Left hindlimb (tissue), 1 donor: ENCODE data around the gene RPL35.

Source experiments
- DNase-seq: peaks from one replicate; pipeline ENCODE4 v3.0.0-alpha.2; 2018

RPL35 gene

DNA sequence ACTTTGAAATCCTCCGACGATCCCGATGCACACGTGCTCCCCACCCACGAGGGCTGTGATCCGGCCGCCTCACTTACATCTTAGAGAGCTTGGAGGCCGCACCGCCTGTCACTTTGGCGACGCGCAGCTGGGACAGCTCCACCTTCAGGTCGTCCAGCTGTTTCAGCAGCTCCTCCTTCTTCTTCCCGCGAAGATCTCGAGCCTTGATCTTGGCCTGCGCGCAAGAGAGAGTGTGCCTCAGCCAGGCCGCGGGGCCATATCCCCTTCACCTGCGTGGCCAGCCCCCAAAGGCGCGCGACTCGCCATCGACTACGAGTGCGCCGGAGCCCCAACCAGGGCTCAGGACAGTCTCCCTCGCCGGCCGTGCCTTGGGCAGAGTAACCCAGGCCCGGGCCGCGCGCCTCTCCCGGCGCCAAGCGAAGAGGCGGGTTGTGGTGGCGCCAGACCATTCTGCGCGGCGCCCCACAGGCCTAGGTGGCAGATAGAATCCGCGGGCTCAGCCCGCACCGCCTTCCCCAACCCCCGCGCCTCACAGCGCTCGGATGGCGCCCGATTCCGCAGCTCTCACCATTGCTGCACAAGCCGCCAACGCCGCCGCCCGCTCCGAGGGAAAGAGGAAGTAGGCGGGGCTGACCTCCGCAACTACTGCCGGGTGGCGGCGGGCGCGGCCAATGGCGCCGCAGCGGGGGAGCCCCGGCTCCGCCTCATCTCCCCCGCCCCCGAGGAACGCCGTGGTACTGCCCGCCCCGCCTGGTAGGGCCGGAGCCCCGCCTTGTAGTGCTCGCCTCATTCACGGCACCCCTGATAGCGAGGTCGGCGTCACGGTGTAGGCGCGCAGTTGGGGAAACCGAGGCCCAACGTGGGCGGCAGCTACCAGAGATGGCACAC lies at the start of gene RPL35, which contains the start of gene ARPC5L:
TSS of gene RPL35 (minus strand) at position 616 of the 888 bp plus-strand sequence. CDS start at position 571, 45 bp downstream.
TSS of gene ARPC5L (plus strand) at position 789 of the 888 bp plus-strand sequence. CDS start 7,161 bp downstream, outside the sequence.
- DNase-seq: peak; percentile 95

GRCh38 chr9:124908098-124908497 lies 46.3 kb upstream of the RPL35 start:
- DNase-seq: no peak

- no peak for DNase-seq
These were observed 45.2 kb upstream of the RPL35 start for GRCh38 chr9:124906966-124907365.

DNA sequence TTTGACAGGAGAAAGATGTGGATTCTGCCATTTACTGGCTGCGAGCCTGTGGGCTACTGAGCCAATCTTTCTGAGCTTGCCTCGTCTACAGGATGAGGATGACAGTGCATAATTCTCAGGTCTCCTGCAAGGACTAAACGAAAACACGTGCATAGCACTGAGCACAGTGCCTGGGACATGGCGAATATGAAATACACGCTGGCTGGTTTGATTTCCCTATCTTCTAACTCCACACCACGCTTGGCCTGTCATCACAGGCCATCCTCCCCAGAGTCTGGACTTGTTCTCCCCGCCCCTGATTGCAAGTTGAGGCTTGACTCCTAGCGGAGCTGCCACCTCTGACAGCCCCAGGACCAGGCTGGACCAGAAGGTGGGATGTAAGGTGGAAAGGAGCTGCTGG lies 38.1 kb upstream of the RPL35 start:
- DNase-seq: no peak

DNA sequence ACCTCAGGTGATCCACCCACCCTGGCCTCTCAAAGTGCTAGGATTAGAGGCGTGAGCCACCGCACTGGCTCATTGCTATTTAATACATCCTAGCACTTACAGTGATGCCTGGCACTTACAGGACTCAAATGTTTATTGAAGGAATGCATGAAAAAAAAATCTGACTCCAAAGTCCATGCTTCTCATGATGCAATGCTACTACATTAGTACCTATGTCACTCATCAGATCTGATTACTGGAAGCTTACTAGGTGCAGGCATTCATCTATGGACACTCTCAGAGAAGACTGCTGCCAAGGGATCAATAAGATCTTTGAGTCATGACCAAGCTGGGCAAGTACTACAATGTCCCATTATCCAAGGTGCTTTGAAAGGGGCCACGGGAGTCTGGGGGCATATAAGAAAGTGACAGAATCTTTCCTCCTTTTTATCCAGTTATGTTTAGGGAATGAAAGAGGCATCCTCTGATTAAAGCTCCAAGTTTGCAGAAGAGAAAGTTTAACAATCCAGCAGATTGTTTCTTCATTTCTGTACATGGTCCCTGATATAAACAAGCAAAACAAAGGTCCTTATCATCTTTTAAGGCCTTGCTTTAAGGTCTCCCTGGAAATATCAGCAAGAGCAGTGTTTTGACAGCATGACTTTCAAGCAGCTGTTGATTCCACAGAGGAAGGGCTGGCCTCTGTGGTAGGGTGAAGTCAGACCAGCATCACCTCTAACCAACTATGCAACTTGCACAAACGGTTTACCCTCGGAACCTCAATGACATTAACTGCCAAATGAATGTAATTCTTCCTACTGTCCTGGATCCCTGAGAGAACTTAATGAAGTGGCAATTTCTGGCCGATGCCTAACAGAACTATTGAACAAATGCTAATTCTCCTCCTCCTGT lies 36.1 kb upstream of the RPL35 start:
- DNase-seq: no peak

DNA sequence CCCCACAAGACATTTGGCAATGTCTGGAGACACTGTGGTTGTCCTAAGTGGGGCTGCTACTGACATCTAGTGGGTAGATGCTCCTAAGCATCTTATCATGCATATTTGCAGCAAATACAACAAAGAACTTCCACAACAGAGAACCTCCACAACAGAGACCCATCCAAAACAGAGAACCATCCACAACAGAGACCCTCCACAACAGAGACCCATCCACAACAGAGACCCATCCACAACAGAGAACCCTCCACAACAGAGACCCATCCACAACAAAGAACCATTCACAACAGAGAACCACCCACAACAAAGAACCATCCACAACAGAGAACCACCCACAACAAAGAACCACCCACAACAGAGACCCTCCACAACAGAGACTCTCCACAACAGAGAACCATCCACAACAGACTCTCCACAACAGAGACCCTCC lies 33.0 kb upstream of the RPL35 start:
- no peak for DNase-seq

DNA sequence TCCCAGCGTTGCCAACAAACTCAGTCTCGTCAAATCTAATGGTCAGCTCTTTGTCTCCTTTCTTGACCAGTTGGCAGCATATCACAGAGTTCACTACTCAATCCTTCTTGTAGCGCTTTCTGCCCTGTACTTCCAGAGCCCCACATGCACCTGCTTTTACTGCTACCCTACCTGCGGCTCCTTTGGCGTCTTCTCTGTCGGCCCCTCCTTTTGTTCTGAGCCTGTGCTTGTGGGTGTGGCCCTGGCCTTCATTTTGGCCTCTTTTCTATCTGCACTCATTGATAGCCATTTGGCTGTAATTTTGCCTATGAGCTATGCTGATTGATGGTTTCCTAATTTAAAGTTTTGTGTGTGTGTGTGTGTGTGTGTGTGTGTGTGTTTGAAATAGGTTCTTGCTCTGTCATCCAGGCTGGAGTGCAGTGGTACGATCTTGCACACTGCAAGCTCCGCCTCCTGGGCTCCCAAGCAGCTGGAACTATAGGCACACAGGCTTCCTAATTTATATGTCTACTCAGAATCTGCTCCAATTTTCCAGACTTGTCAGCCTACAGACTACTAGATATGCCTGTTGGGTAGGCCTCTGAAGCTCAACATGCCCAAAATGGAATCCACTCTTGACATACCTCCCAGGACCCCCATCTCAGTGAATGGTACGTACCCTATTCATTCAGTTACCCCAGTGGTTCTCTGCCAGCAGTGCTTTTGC lies 32.4 kb upstream of the RPL35 start:
- DNase-seq: no peak

GRCh38 chr9:124890179-124890578 lies 28.4 kb upstream of the RPL35 start:
- no peak for DNase-seq

- no peak for DNase-seq
These were observed 27.2 kb upstream of the RPL35 start for GRCh38 chr9:124889006-124889405.

- DNase-seq: no peak
These were observed 26.1 kb upstream of the RPL35 start for GRCh38 chr9:124887832-124888231.

GRCh38 chr9:124886866-124887492 lies 25.2 kb upstream of the RPL35 start:
- DNase-seq: no peak

- DNase-seq: no peak
These were observed 24.7 kb upstream of the RPL35 start for GRCh38 chr9:124886461-124886860.

DNA sequence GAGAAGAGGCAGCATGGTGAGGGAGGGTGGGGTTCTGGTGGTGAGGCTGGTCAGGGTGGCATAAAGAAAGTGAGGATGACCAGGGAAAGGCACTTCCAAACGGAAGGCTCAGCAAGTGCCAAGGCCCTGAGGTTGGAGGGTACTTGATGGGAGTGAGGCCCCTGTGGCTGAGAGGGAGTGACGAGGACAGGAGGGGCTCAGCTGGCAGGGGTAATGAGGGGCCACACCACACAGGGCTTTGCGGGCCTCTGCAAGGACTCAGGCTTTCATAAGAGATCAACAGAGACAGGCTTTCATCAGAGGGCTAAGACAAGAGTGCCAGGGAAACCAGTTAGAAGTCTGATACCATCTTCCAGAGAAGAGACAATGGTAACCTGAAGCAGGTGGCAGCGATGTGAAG lies 23.8 kb upstream of the RPL35 start:
- no peak for DNase-seq

DNA sequence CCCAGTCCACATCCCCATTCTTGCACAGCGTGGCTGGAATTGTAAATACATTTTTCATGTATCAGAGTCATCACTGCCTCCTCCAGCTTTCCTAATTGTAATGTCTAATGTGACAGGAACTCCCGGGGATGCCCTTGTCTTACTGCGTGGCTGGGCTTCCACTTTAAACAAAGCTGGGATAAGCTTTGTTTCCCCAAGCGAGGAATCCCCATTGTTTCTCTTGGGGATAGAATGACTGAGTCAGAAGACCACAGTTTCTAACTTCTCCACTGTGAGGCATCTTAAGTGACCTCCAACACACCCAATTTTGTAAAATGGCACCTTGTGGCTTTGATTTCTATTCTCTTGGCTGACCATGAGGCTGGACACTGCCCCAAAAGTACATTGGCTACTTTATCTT lies 22.6 kb upstream of the RPL35 start:
- no peak for DNase-seq

GRCh38 chr9:124882231-124882630 lies 20.5 kb upstream of the RPL35 start:
- no peak for DNase-seq

DNA sequence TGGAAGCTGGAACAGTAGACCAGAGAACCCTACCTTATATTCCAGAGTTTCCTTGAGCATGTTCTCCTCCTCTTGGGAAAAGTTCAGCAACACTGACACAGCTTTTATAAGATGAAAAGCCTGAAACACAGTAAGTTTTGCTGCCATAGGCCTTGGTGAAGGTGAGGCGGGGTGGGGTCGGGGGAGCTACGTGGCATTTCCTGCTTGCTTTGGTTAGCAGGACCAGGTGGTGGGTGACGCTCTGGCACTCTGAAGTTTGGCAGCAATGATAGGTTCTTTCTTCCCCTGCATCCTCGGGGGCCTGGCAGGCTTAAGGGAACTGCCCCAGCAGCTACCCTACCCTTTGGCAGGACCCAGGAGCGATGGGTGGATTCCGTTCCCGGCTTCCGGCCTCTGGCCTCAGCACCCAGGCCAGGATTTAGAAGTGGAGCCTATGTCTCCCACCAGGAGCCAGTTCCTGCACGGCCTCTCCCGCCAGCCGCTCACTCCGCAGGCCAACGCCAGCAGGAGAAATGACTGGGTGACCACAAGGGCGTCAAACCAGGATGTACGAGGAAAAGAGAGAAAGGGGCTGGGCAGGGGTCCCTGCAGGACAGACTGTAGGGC lies 19.5 kb upstream of the RPL35 start:
- no peak for DNase-seq

GRCh38 chr9:124880501-124880900 lies 18.7 kb upstream of the RPL35 start:
- no peak for DNase-seq

GRCh38 chr9:124879226-124879625 lies 17.5 kb upstream of the RPL35 start:
- no peak for DNase-seq

DNA sequence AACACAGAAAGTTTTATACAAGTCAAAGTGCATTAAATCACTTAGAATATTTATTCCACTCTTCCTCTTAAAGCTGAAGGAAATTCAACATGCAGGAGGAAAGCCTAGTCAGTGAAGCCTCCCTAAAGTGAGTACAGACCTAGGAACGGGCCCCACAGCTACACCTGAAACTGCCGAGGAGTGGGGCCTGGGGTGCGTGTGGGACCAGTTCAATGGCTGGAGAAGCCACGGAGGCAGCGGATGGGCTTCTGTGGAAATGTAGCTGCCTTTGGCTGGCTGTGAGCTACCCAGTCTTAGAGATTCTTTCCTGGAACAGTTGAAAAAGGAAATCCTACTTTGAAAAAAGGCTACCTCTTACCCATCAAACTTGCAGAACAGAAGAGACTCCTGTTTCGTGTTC lies 16.8 kb upstream of the RPL35 start:
- DNase-seq: no peak

DNA sequence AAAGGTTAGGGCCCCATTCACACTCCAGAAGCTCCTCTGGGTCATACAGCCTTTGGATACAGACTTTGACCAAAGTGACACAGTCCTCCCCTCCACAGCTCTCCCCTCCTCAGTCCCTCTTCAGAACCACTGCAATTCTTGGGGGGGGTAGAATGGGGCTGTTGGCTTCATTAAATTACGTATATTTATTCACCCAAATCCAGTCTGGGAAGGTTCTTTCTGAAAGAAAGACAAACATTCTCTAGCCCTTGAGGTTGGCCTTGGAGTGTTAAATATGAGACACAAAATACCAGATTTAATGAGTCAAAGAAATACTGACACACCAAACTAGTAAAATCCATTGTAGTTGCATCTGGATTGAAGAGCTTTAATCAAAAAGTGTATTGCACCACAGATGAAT lies 16.3 kb upstream of the RPL35 start:
- DNase-seq: no peak

DNA sequence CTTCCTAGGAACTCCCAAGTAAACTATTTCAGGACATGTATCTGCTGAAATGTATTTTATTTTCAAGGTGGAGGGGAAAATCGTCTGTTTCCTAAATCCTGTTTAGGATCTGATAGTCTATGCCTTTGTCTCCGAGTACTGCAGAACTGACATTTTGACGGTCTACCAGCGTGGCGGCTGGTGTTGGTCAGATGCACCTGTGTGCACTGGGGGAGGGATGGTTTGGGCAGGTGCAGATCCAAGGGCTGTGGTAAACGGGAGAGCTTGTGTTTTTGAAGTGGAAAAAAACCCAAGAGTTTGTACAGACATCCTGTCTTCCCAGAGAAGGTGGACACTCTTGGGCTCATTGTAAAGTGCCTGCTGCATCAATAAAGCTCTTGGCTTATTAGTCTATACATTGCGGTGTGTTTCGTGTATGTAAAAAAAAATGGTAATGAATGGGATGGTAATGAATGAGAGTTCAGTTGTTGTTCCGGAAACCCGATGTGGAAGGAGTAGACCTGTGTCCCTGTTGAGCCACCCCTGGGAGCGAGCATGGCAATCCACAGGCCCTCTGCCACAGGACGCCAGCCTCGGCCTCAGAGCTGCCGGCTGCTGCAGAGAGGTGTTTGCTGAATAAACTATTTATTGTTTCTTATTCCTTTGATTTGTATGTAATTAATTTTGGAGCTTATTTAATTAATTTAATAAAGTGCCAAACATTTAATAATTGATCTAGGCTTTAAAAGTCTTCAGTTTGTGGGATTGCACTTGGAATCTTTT lies 15.4 kb upstream of the RPL35 start:
- peak; percentile 6 for DNase-seq
